SK-N-SH treated with all-trans-retinoic acid at 6 μM for 48 hours (cell line): Measurements from ENCODE around the gene ARID3A.

Source experiments
- ATAC-seq: fragments of 200-7000 bp; cut with Tn5 transposase; 3 replicates; pipeline ENCODE4 v1.9.1; 2020; ENCODE audit warnings: mild to moderate bottlenecking, moderate library complexity
- ARNTL ChIP-seq: fragments of 450-650 bp; formaldehyde crosslinking; IDR thresholded peaks from 2 replicates; pipeline ENCODE4 v1.5.0; 2020; ENCODE audit warnings: low read depth, mild to moderate bottlenecking, moderate library complexity, borderline replicate concordance
- BACH2 ChIP-seq: fragments of 250-450 bp; sonication (Bioruptor Pico); IDR thresholded peaks from 2 replicates; pipeline ENCODE4 v1.9.0; 2021; ENCODE audit warnings: mild to moderate bottlenecking, borderline replicate concordance
- CSDC2 ChIP-seq: fragments of 250-450 bp; sonication (Bioruptor Pico); IDR thresholded peaks from 2 replicates; pipeline ENCODE4 v1.5.0; 2020; ENCODE audit warnings: mild to moderate bottlenecking, moderate library complexity
- CSRNP3 ChIP-seq: fragments of 250-450 bp; sonication (Bioruptor Pico); IDR thresholded peaks from 2 replicates; pipeline ENCODE4 v1.5.1; 2021; ENCODE audit warnings: mild to moderate bottlenecking, moderate library complexity
- ESRRG ChIP-seq: fragments of 250-450 bp; sonication (Bioruptor Pico); IDR thresholded peaks from 2 replicates; pipeline ENCODE4 v1.6.1; 2021; ENCODE audit warnings: mild to moderate bottlenecking
- GLIS3 ChIP-seq: fragments of 250-450 bp; sonication (Bioruptor Pico); IDR thresholded peaks from 2 replicates; pipeline ENCODE4 v1.5.0; 2020; ENCODE audit warnings: mild to moderate bottlenecking, moderate library complexity
- ISL1 ChIP-seq: fragments of 250-450 bp; sonication (Bioruptor Pico); IDR thresholded peaks from 2 replicates; pipeline ENCODE4 v2.1.2; 2022; ENCODE audit warnings: mild to moderate bottlenecking, moderate library complexity
- OSR1 ChIP-seq: fragments of 250-450 bp; sonication (Bioruptor Pico); IDR thresholded peaks from 2 replicates; pipeline ENCODE4 v1.8.0; 2022; ENCODE audit warnings: moderate library complexity, mild to moderate bottlenecking, inconsistent platforms
- PATZ1 ChIP-seq: fragments of 250-450 bp; sonication (Bioruptor Pico); IDR thresholded peaks from 2 replicates; pipeline ENCODE4 v1.8.0; 2020; ENCODE audit warnings: mild to moderate bottlenecking, moderate library complexity, borderline replicate concordance
- POU6F1 ChIP-seq: fragments of 250-450 bp; sonication (Bioruptor Pico); IDR thresholded peaks from 2 replicates; pipeline ENCODE4 v1.8.0; 2021; ENCODE audit warnings: low read depth, mild to moderate bottlenecking, moderate library complexity, borderline replicate concordance
- RARB ChIP-seq: fragments of 250-450 bp; sonication (Bioruptor Pico); IDR thresholded peaks from 2 replicates; pipeline ENCODE4 v1.8.0; 2021; ENCODE audit warnings: mild to moderate bottlenecking, moderate library complexity
- SNAI2 ChIP-seq: fragments of 250-450 bp; sonication (Bioruptor Pico); IDR thresholded peaks from 2 replicates; pipeline ENCODE4 v1.5.0; 2020; ENCODE audit warnings: mild to moderate bottlenecking, moderate library complexity
- TCF4 ChIP-seq: fragments of 250-450 bp; sonication (Bioruptor Pico); IDR thresholded peaks from 2 replicates; pipeline ENCODE4 v1.8.0; 2021; ENCODE audit warnings: mild to moderate bottlenecking, moderate library complexity, borderline replicate concordance
- TOX ChIP-seq: fragments of 250-450 bp; sonication (Bioruptor Pico); IDR thresholded peaks from 2 replicates; pipeline ENCODE4 v1.8.0; 2021; ENCODE audit warnings: mild to moderate bottlenecking, moderate library complexity, borderline replicate concordance
- TSHZ2 ChIP-seq: fragments of 250-450 bp; sonication (Bioruptor Pico); IDR thresholded peaks from 2 replicates; pipeline ENCODE4 v1.5.0; 2020; ENCODE audit warnings: mild to moderate bottlenecking, moderate library complexity
- ZC3H10 ChIP-seq: fragments of 250-450 bp; sonication (Bioruptor Pico); IDR thresholded peaks from 2 replicates; pipeline ENCODE4 v1.5.1; 2021; ENCODE audit warnings: mild to moderate bottlenecking, moderate library complexity
- ZFP3 ChIP-seq: fragments of 250-450 bp; sonication (Bioruptor Pico); IDR thresholded peaks from 2 replicates; pipeline ENCODE4 v1.5.0; 2020; ENCODE audit warnings: mild to moderate bottlenecking, moderate library complexity
- ZFP30 ChIP-seq: fragments of 450-650 bp; formaldehyde crosslinking; IDR thresholded peaks from 2 replicates; pipeline ENCODE4 v1.5.0; 2022; ENCODE audit warnings: mild to moderate bottlenecking, moderate library complexity
- ZNF565 ChIP-seq: fragments of 450-650 bp; formaldehyde crosslinking; conservative IDR thresholded peaks from 2 replicates; pipeline ENCODE4 v1.5.0; 2020; ENCODE audit warnings: low read depth, mild to moderate bottlenecking, moderate library complexity
- ZNF70 ChIP-seq: fragments of 450-650 bp; formaldehyde crosslinking; IDR thresholded peaks from 2 replicates; pipeline ENCODE4 v1.5.0; 2020; ENCODE audit warnings: mild to moderate bottlenecking, moderate library complexity
- ZNF8 ChIP-seq: fragments of 450-650 bp; formaldehyde crosslinking; IDR thresholded peaks from 2 replicates; pipeline ENCODE4 v1.5.0; 2020; ENCODE audit warnings: mild to moderate bottlenecking, moderate library complexity

ARID3A gene

GRCh38 chr19:934865-935479 is 9.1 kb downstream of the ARID3A start:
- ATAC-seq: peak; percentile 32
- TF ChIP-seq ZNF70 (CRISPR knock-in tag) (no peak), POU6F1 (no peak), ZC3H10 (no peak), GLIS3 (CRISPR knock-in tag) (no peak), ZFP3 (no peak), ARNTL (CRISPR knock-in tag) (peak; percentile 83), SNAI2 (CRISPR knock-in tag) (0 out of 2 replicates have a peak, but pooled peaks have one; percentile 12), CSDC2 (no peak), ZFP30 (CRISPR knock-in tag) (no peak), CSRNP3 (no peak), ZNF8 (CRISPR knock-in tag) (no peak), OSR1 (CRISPR knock-in tag) (no peak), TCF4 (CRISPR knock-in tag) (peak; percentile 59; the same call in 1 of the 2 replicates), PATZ1 (no peak), ESRRG (CRISPR knock-in tag) (no peak), TSHZ2 (CRISPR knock-in tag) (peak; percentile 76; the same call in 1 of the 2 replicates), BACH2 (CRISPR knock-in tag) (no peak), RARB (CRISPR knock-in tag) (no peak), ISL1 (no peak)

- no peak for ATAC-seq
Observed at GRCh38 chr19:936175-936546, 10.3 kb downstream of the ARID3A start.

More at GRCh38 chr19:936175-936546, 10.3 kb downstream of the ARID3A start:
- TF ChIP-seq TOX (CRISPR knock-in tag) (no peak), TSHZ2 (CRISPR knock-in tag) (no peak), CSRNP3 (no peak), ZNF565 (CRISPR knock-in tag) (no peak), ZFP30 (CRISPR knock-in tag) (no peak), SNAI2 (CRISPR knock-in tag) (no peak), TCF4 (CRISPR knock-in tag) (no peak)
